Stomach smooth muscle (tissue), 2 donors: ENCODE measurements around the gene SPOCK1.
"Not testable (repeated sequence)": the region's sequence is repeated elsewhere in the genome, so short reads cannot be mapped to it uniquely, and the experiment has no call there.

Experiments
- H3K27ac ChIP-seq: one replicate; pipeline ENCODE4 v1.7.0; 2013; ENCODE audit warnings: mild to moderate bottlenecking, low read length, inconsistent platforms
- H3K27me3 ChIP-seq, 2 donors: one replicate each; pipeline ENCODE4 v1.7.0; 2013; ENCODE audit warnings: low read length in 2 of 2; ENCODE audit not compliant: insufficient read depth in 2 of 2, control insufficient read depth in 1 of 2
- H3K36me3 ChIP-seq, 2 donors: one replicate each; pipeline ENCODE4 v1.7.0; 2013; ENCODE audit warnings: low read length in 2 of 2; ENCODE audit not compliant: control insufficient read depth in 2 of 2, insufficient read depth in 2 of 2
- H3K4me1 ChIP-seq: one replicate; pipeline ENCODE4 v1.7.0; 2013; ENCODE audit warnings: low read length; ENCODE audit not compliant: control insufficient read depth, insufficient read depth
- H3K4me3 ChIP-seq, 2 donors: one replicate each; pipeline ENCODE4 v1.7.0; 2013; ENCODE audit warnings: low read length in 2 of 2
- H3K9ac ChIP-seq, 2 donors: one replicate each; pipeline ENCODE4 v1.7.0; 2013; ENCODE audit warnings: low read length in 2 of 2, mild to moderate bottlenecking in 1 of 2
- H3K9me3 ChIP-seq, 2 donors: one replicate each; pipeline ENCODE4 v1.7.0; 2013; ENCODE audit warnings: low read length in 2 of 2; ENCODE audit not compliant: control insufficient read depth in 2 of 2
- donor health status: healthy.
- donor health status: Pancreatic carcinoma.

Gene SPOCK1

DNA sequence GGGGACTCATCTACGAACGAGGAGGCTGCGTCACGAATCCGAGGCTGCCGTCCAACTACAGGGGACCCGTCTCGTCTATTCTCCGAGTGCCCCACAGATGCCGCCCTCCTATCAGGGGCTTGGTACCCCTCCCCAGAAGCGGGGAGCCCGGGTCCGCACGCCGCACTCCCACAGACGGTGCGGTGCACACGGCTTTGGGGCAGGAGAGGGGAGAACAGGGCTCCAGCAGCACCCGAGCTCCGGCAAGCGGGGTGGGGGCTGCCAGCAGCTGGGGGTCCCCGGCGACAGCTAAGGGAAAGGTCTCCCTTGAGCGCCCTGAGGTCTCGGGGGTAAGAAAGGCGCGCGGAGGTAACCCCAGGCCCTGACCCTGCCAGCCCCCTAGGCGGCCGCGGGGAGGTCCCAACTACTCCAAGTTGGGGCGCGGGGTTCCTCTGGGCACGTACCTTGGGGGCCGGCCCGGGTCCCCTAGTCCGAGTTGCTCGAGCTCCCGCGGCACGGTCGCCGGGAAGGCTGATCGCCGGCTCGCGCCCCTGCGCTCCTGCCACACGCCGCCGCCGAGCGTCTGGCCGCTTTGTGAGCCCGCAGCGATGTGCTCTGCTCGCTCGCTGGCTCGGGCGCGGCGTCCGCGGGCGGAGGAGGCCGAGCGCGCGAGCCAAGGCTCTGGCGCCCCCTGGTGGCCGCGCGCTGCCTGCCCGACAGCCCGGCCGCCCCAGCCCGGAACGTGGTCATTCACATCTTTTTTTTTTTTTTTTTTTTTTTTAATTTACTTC is at the start of gene SPOCK1:
TSS of gene SPOCK1 (minus strand) at position 591 of the 770 bp plus-strand sequence.
- Histone ChIP-seq H3K9ac (peak within 1 kb of the TSS in 1 of 2 donors; percentile 59), H3K4me1 (peaks cover 15% of the 10 kb centered on the region), H3K27me3 (peaks cover 7 to 10% of the 10 kb centered on the region in 2 donors), H3K9me3 (no peaks in the 10 kb centered on the region), H3K27ac (no peak within 1 kb of the TSS), H3K4me3 (peak within 1 kb of the TSS; percentile 69 to 73), H3K36me3 (no peaks in the 10 kb centered on the region)

DNA sequence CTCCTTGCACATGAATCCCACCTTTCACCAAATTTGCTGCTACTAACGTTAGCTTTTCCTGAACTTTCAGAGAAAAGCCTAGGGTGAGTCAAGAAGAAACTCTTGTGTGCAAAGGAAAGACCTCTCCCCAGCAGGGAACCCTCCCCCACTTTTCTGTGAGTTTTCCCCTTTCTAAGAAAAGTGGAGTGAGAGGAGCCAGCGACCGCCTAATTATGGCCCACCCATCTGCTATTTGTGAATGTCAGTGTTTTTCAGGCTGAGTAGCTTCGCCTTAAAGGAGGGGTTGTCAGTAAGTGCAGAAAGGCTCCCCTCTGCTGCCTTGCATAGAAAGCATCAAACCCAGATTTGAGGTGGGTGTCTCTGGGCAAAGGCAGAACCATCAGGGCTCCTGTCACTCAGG is 46.8 kb upstream of the SPOCK1 start:
- Histone ChIP-seq H3K36me3 (no peaks in the 10 kb centered on the region), H3K27me3 (peaks cover 0 to 2% of the 10 kb centered on the region in 2 donors), H3K9me3 (no peaks in the 10 kb centered on the region), H3K9ac (no peak overlapping the region), H3K4me3 (no peak overlapping the region), H3K4me1 (no peaks in the 10 kb centered on the region), H3K27ac (no peak overlapping the region)

DNA sequence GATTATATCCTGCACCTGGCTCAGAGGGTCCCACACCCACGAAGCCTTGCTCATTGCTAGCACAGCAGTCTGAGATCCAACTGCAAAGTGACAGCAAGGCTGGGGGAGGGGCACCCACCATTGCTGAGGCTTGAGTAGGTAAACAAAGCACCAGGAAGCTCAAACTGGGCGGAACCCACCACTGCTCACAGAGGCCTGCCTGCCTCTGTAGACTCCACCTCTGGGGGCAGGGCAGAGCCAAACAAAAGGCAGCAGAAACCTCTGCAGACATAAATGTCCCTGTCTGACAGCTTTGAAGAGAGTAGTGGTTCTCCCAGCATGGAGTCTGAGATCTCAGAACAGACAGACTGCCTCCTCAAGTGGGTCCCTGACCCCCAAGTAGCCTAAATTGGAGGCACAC is 36.3 kb upstream of the SPOCK1 start:
- not testable (repeated sequence) for H3K27ac ChIP-seq, H3K4me3 ChIP-seq, H3K9me3 ChIP-seq, H3K4me1 ChIP-seq, H3K27me3 ChIP-seq, H3K36me3 ChIP-seq, H3K9ac ChIP-seq

DNA sequence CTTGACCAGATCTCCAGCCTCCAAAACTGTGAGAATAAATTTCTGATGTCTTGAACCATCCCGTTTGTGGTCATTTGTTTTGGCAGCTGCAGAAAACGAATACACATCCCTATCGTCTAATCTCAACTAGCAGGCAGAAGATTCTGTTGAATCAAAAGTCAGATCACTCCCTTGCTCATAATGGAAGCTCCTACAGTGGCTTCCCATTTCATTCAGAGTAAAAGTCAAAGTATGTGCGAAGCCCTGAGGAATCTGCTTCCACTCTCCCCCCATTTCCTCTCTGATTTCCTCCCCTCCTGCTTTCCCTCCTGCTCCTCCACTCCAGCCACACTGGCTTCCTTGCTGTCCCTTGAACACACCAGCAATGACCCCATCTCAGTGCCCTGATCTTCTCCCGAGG is 34.8 kb upstream of the SPOCK1 start:
- H3K27me3 ChIP-seq: no peaks in the 10 kb centered on the region
- peaks cover 0 to 7% of the 10 kb centered on the region in 2 donors for H3K9me3 ChIP-seq
- no peaks in the 10 kb centered on the region for H3K36me3 ChIP-seq
- H3K4me3 ChIP-seq: no peak overlapping the region
- no peak overlapping the region for H3K27ac ChIP-seq
- no peak overlapping the region for H3K9ac ChIP-seq
- H3K4me1 ChIP-seq: no peaks in the 10 kb centered on the region

DNA sequence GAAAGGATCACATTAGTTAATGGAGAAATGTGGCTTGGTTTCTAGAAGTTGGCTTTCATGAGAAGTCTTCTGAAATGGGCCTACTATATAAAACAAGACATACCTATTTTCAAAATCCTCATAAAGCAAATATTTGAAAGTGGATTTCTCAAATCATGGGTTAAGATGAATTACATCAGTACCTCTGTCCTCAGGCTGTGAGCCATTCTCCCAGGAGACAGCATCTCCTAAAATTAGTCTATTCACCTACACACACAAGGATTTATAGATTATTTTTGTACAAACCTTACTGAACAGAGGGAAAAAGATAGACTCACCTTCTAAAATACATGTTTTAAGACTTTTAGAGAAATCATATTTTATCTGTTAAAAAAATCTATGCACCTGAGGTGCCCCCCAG is 32.1 kb upstream of the SPOCK1 start:
- no peak overlapping the region for H3K9ac ChIP-seq
- H3K4me3 ChIP-seq: no peak overlapping the region
- no peaks in the 10 kb centered on the region for H3K36me3 ChIP-seq
- H3K9me3 ChIP-seq: peaks cover 0 to 7% of the 10 kb centered on the region in 2 donors
- H3K27me3 ChIP-seq: no peaks in the 10 kb centered on the region
- no peaks in the 10 kb centered on the region for H3K4me1 ChIP-seq
- H3K27ac ChIP-seq: no peak overlapping the region

DNA sequence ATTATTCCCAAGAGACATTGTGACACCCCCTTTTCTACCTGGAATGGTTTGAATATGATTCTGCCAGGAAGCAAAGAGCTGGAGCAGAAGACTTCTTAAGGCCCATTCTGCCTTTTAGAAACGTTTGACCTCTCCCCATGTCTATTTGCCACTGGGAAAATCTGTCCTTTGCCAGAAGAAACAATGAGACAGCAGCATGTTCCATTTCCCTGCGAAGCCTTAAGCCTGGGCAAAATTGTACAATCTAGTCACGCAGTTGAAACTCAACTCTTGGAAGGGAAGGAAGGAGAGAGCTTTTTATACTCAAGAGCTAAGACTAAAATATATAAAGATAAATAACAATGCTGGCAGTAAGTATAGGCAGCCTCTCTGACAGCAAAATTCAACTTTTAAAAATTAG is 22.1 kb upstream of the SPOCK1 start:
- no peaks in the 10 kb centered on the region for H3K36me3 ChIP-seq
- H3K4me3 ChIP-seq: no peak overlapping the region
- no peak overlapping the region for H3K9ac ChIP-seq
- no peak overlapping the region for H3K27ac ChIP-seq
- H3K4me1 ChIP-seq: no peaks in the 10 kb centered on the region
- no peaks in the 10 kb centered on the region for H3K9me3 ChIP-seq
- H3K27me3 ChIP-seq: no peaks in the 10 kb centered on the region

DNA sequence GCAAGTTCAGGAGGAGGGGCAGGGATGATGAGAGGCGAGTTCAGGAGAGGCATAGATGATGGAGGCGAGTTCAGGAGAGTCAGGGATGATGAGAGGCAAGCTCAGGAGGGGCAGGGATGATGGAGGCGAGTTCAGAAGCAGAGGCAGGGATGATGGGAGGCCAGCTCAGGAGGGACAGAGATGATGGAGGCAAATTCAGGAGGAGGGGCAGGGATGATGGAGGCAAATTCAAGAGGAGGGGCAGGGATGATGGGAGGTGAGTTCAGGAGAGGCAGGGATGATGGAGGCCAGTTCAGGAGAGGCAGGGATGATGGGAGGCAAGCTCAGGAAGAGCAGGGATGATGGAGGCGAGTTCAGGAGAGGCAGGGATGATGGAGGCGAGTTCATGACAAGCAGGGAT is 17.8 kb upstream of the SPOCK1 start:
- Histone ChIP-seq H3K36me3 (no peaks in the 10 kb centered on the region), H3K4me3 (no peak overlapping the region), H3K27me3 (no peaks in the 10 kb centered on the region), H3K9ac (no peak overlapping the region), H3K4me1 (no peaks in the 10 kb centered on the region), H3K9me3 (peaks cover 0 to 3% of the 10 kb centered on the region in 2 donors), H3K27ac (no peak overlapping the region)

DNA sequence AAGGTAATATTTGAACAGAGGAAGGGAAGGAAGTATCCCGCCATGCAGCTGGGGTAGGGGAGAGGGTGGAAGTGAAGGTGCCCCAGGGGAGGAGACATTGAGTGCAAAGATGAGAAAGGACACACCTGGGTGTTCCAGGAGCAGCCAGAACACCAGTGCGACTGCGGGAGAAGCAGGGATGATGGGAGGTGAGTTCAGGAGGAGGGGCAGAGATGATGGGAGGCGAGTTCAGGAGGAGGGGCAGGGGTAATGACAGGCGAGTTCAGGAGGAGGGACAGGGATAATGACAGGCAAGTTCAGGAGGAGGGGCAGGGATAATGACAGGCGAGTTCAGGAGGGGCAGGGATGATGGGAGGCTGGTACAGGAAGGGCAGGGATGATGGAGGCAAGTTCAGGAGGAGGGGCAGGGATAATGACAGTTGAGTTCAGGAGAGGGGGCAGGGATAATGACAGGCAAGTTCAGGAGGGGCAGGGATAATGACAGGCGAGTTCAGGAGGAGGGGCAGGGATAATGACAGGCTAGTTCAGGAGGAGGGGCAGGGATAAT is 17.2 kb upstream of the SPOCK1 start:
- no peaks in the 10 kb centered on the region for H3K36me3 ChIP-seq
- H3K4me3 ChIP-seq: no peak overlapping the region
- no peaks in the 10 kb centered on the region for H3K27me3 ChIP-seq
- H3K9me3 ChIP-seq: peaks cover 0 to 3% of the 10 kb centered on the region in 2 donors
- H3K4me1 ChIP-seq: no peaks in the 10 kb centered on the region
- H3K9ac ChIP-seq: no peak overlapping the region
- no peak overlapping the region for H3K27ac ChIP-seq

DNA sequence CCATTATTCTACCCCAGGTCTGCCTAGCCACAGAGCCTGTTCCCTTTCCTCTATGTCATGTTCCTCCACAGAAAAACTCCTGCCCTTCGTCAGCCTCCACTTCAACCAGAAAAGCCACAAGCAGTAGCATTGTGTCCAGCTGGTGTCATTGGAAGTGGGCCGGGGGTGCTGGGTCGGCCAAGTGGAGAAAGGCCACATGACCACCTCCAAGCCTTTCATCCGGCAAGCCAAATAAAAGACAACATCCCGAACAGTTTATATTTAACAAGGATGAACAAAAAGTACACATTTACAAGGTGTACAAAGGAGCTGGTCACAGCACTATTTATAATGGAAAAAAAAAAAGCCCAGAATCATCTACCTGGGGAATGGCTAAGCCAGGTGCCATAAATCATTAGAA is 16.1 kb upstream of the SPOCK1 start:
- H3K27ac ChIP-seq: no peak overlapping the region
- no peaks in the 10 kb centered on the region for H3K4me1 ChIP-seq
- H3K36me3 ChIP-seq: no peaks in the 10 kb centered on the region
- peaks cover 0 to 5% of the 10 kb centered on the region in 2 donors for H3K27me3 ChIP-seq
- no peak overlapping the region for H3K9ac ChIP-seq
- H3K9me3 ChIP-seq: peaks cover 0 to 5% of the 10 kb centered on the region in 2 donors
- no peak overlapping the region for H3K4me3 ChIP-seq

DNA sequence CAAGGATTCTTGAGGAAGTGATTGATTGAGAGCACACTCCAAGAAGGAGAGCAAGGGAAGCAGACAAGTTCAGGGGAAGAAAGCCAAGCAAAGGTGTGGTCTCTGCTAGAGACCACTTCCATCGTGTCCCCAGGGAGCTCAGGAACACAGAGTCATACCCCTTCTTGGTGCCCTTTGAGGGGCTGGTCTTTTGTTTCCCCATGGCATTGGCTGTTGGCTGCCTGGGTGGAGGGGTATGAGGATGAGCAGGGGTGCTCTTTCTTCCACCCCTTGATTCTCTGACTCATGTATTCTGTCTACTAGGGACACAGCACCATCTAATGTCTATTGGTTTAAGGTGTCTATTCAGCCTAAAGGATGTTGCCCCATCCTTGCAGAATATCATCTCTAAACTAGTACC is 11.5 kb upstream of the SPOCK1 start:
- H3K4me3 ChIP-seq: no peak overlapping the region

DNA sequence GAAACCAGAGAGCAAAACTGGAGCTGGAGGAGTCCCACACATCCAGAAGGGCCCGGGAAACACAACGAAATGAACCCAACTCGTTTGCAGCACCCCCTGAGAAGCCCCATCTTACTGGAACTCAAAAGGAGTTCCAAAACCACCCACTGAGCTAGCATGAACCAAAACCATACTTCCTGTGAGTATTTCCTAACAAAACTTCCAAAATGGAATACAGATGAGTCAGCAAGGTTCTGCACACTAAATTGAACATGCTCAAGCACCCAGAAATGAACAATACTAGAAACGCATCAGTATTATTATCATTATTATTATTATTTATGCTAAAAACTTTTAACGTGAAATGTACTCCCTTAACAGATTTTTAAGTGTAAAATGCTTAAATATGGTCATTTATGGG is 8.0 kb upstream of the SPOCK1 start:
- Histone ChIP-seq H3K4me1 (no peaks in the 10 kb centered on the region), H3K27me3 (peaks cover 3 to 5% of the 10 kb centered on the region in 2 donors), H3K9ac (no peak overlapping the region), H3K9me3 (peaks cover 0 to 2% of the 10 kb centered on the region in 2 donors), H3K36me3 (no peaks in the 10 kb centered on the region), H3K27ac (no peak overlapping the region), H3K4me3 (no peak overlapping the region)

More for the DNA sequence above, 11.5 kb upstream of the SPOCK1 start:
- Histone ChIP-seq H3K36me3 (no peaks in the 10 kb centered on the region), H3K4me1 (no peaks in the 10 kb centered on the region), H3K9me3 (peaks cover 0 to 2% of the 10 kb centered on the region in 2 donors), H3K9ac (no peak overlapping the region), H3K27me3 (peaks cover 0 to 5% of the 10 kb centered on the region in 2 donors), H3K27ac (no peak overlapping the region)
